Activated B cell treated with CpG ODN at 0.5 μM for 24 hours (primary cell): ENCODE measurements around the gene MYDGF. TPM values are rescaled to one million over a fixed set of nuclear protein-coding genes. Genes with fewer than 3 reads are reported as not detected.

ENCODE experiments used
- ATAC-seq: fragments of 200-7000 bp; cut with Tn5 transposase; one replicate; pipeline ENCODE4 v1.10.0; 2021; ENCODE audit warnings: low read depth, mild to moderate bottlenecking, moderate library complexity
- CTCF ChIA-PET: fragments of 350-600 bp; sonication (Branson Sonifier 250); formaldehyde crosslinking; loops from one replicate; lab custom pipeline; 2021; ENCODE audit warnings: antibody characterized with exemption; lab: Charles Lee
- POLR2A ChIA-PET: fragments of 350-600 bp; sonication (Branson Sonifier 250); formaldehyde crosslinking; loops from one replicate; lab custom pipeline; 2021; ENCODE audit warnings: antibody characterized with exemption; lab: Charles Lee
- DNase-seq: peaks from one replicate; pipeline ENCODE4 v3.0.0; 2022
- H3K27ac Mint-ChIP-seq: one replicate; pipeline ENCODE4 v1.8.0; 2020; ENCODE audit warnings: mixed read lengths
- H3K27me3 Mint-ChIP-seq: one replicate; pipeline ENCODE4 v1.8.0; 2021; ENCODE audit warnings: mixed read lengths
- H3K36me3 Mint-ChIP-seq: one replicate; pipeline ENCODE4 v1.8.0; 2021; ENCODE audit warnings: low read depth, mixed read lengths
- H3K4me1 Mint-ChIP-seq: one replicate; pipeline ENCODE4 v1.8.0; 2021; ENCODE audit warnings: mixed read lengths
- H3K4me3 Mint-ChIP-seq: one replicate; pipeline ENCODE4 v1.8.0; 2020; ENCODE audit warnings: mild to moderate bottlenecking, mixed read lengths
- H3K9me3 Mint-ChIP-seq: one replicate; pipeline ENCODE4 v1.8.0; 2020; ENCODE audit warnings: mixed read lengths
- CTCF ChIP-seq: fragments of 200-600 bp; IDR thresholded peaks from one replicate; pipeline ENCODE4 v1.8.0; 2022; ENCODE audit warnings: antibody characterized with exemption, mild to moderate bottlenecking
- intact Hi-C: fragments of 100-400 bp; cut with micrococcal nuclease; formaldehyde crosslinking; loops from one replicate; pipeline ENCODE4 v1.15.1; 2024
- total RNA-seq: library from RNA; stranded (reverse); gene quantifications from 2 replicates; pipeline ENCODE4 v1.2.3, GENCODE V29; 2022

Gene MYDGF
- total RNA-seq, 1 donor from 2014 or later: 30.9 TPM

GRCh38 chr19:4700693-4700970 is 30.5 kb upstream of the MYDGF start:
- TF ChIP-seq CTCF: no peak
- no peaks in the 10 kb centered on the region for H3K27me3 Mint-ChIP-seq
- ATAC-seq (no peak), DNase-seq (no peak)
- CTCF ChIA-PET: no interaction called here
- no peaks in the 10 kb centered on the region for H3K9me3 Mint-ChIP-seq
- H3K36me3 Mint-ChIP-seq: peaks cover 81% of the 10 kb centered on the region
- intact Hi-C loops: no loop called here
- no peaks in the 10 kb centered on the region for H3K4me1 Mint-ChIP-seq
- H3K27ac Mint-ChIP-seq: no peak overlapping the region
- POLR2A ChIA-PET: no interaction called here
- H3K4me3 Mint-ChIP-seq: no peak overlapping the region

- CTCF ChIA-PET: no interaction called here
- no peak for ATAC-seq
- Mint-ChIP-seq H3K27ac (no peak overlapping the region), H3K4me1 (no peaks in the 10 kb centered on the region), H3K9me3 (no peaks in the 10 kb centered on the region), H3K4me3 (no peak overlapping the region), H3K36me3 (peaks cover 82% of the 10 kb centered on the region), H3K27me3 (no peaks in the 10 kb centered on the region)
- TF ChIP-seq CTCF: no peak
- POLR2A ChIA-PET: no interaction called here
- intact Hi-C loops: no loop called here
- DNase-seq: no peak
Measured at GRCh38 chr19:4699826-4700692, 29.9 kb upstream of the MYDGF start.

GRCh38 chr19:4697304-4697703 is 27.2 kb upstream of the MYDGF start:
- ATAC-seq (no peak), DNase-seq (no peak)
- Mint-ChIP-seq H3K4me3 (no peak overlapping the region), H3K9me3 (no peaks in the 10 kb centered on the region), H3K27me3 (no peaks in the 10 kb centered on the region), H3K4me1 (no peaks in the 10 kb centered on the region), H3K27ac (no peak overlapping the region), H3K36me3 (peaks cover 86% of the 10 kb centered on the region)
- ChIA-PET CTCF (no interaction called here), POLR2A (interaction anchor here (0.7 kb wide), 1 partner anchor 170 kb away, joined by 3 read pairs; the partner anchor contains the start of gene PLIN3)
- intact Hi-C loops: no loop called here
- TF ChIP-seq CTCF: no peak

- CTCF ChIA-PET: no interaction called here
- H3K36me3 Mint-ChIP-seq: peaks cover 80% of the 10 kb centered on the region
Measured at GRCh38 chr19:4695224-4695731, 25.1 kb upstream of the MYDGF start.

More at GRCh38 chr19:4695224-4695731, 25.1 kb upstream of the MYDGF start:
- no peaks in the 10 kb centered on the region for H3K9me3 Mint-ChIP-seq
- H3K4me3 Mint-ChIP-seq: no peak overlapping the region
- H3K27ac Mint-ChIP-seq: no peak overlapping the region
- POLR2A ChIA-PET: no interaction called here
- intact Hi-C loops: no loop called here
- TF ChIP-seq CTCF: no peak
- no peaks in the 10 kb centered on the region for H3K27me3 Mint-ChIP-seq
- no peaks in the 10 kb centered on the region for H3K4me1 Mint-ChIP-seq
- no peak for DNase-seq
- no peak for ATAC-seq
